ENCODE results near the gene METRN. TPM values are rescaled to one million over a fixed set of nuclear protein-coding genes. Genes with fewer than 3 reads are reported as not detected.

The METRN gene
- total RNA-seq: 32.2 TPM

- intact Hi-C loops (cut with DNase I): loop anchor here (10.0 kb wide), 1 partner anchor 340 kb away; no protein-coding TSS in a partner anchor
- Histone ChIP-seq H3K27ac (no peak within 1 kb of the TSS), H3K4me3 (peak within 1 kb of the TSS; percentile 58 to 65), H3K9me3 (no peaks in the 10 kb centered on the region), H3K4me1 (peaks cover 18% of the 10 kb centered on the region), H3K36me3 (no peaks in the 10 kb centered on the region), H3K27me3 (no peaks in the 10 kb centered on the region)
- DNase-seq (ENCODE audit: extremely low spot score in 2 of 2): no peak
- TF ChIP-seq CTCF (IDR thresholded peaks at IDR 0.05) (no peak), POLR2A (IDR thresholded peaks at IDR 0.05) (no peak), POLR2AphosphoS5 (IDR thresholded peaks at IDR 0.05; ENCODE audit: insufficient read depth in 1 of 2, low read depth in 1 of 2) (no peak)
Measured at GRCh38 chr16:714558-715476, at the start of gene METRN. METRN (plus strand) TSS chr16:715118; CDS start chr16:715290, 172 bp downstream.

GRCh38 chr16:666572-666971, 48.3 kb upstream of the METRN start:
- H3K9me3 ChIP-seq: no peaks in the 10 kb centered on the region
- H3K4me1 ChIP-seq: peaks cover 25% of the 10 kb centered on the region
- TF ChIP-seq POLR2A (IDR thresholded peaks at IDR 0.05): no peak
- TF ChIP-seq POLR2AphosphoS5 (IDR thresholded peaks at IDR 0.05; ENCODE audit: insufficient read depth in 1 of 2, low read depth in 1 of 2): no peak
- no peak for TF ChIP-seq CTCF (IDR thresholded peaks at IDR 0.05)
- intact Hi-C loops (cut with DNase I): no loop called here
- DNase-seq (ENCODE audit: extremely low spot score in 2 of 2): no peak
- no peaks in the 10 kb centered on the region for H3K27me3 ChIP-seq
- H3K4me3 ChIP-seq: no peak overlapping the region
- H3K36me3 ChIP-seq: peaks cover 0 to 22% of the 10 kb centered on the region in 2 donors
- no peak overlapping the region for H3K27ac ChIP-seq

- intact Hi-C loops (cut with DNase I): no loop called here
Measured at GRCh38 chr16:667113-667779, 47.7 kb upstream of the METRN start.

GRCh38 chr16:667780-668518, 47.0 kb upstream of the METRN start, which contains the start of gene RHOT2:
RHOT2 (plus strand) TSS chr16:668132; CDS start chr16:668200, 68 bp downstream.
- TF ChIP-seq CTCF (IDR thresholded peaks at IDR 0.05) (peak; percentile 79 to 92 (median 91)), POLR2AphosphoS5 (IDR thresholded peaks at IDR 0.05; ENCODE audit: insufficient read depth in 1 of 2, low read depth in 1 of 2) (peak in 1 of 2 donors; percentile 65), POLR2A (IDR thresholded peaks at IDR 0.05) (peak in 1 of 2 donors; percentile 46)
- peaks cover 0 to 36% of the 10 kb centered on the region in 2 donors for H3K36me3 ChIP-seq
- no peaks in the 10 kb centered on the region for H3K27me3 ChIP-seq
- intact Hi-C loops (cut with DNase I): no loop called here
- DNase-seq (ENCODE audit: extremely low spot score in 2 of 2): no peak
- no peaks in the 10 kb centered on the region for H3K9me3 ChIP-seq
- peaks cover 23% of the 10 kb centered on the region for H3K4me1 ChIP-seq
- peak within 1 kb of the TSS; percentile 90 for H3K27ac ChIP-seq
- peak within 1 kb of the TSS; percentile 81 to 99 for H3K4me3 ChIP-seq

More at GRCh38 chr16:667113-667779, 47.7 kb upstream of the METRN start:
- Histone ChIP-seq H3K27ac (peak overlapping the region; percentile 90), H3K27me3 (no peaks in the 10 kb centered on the region), H3K4me1 (peaks cover 23% of the 10 kb centered on the region), H3K36me3 (peaks cover 0 to 29% of the 10 kb centered on the region in 2 donors), H3K9me3 (no peaks in the 10 kb centered on the region), H3K4me3 (peak overlapping the region; percentile 81 to 99)
- TF ChIP-seq CTCF (IDR thresholded peaks at IDR 0.05) (no peak), POLR2AphosphoS5 (IDR thresholded peaks at IDR 0.05; ENCODE audit: insufficient read depth in 1 of 2, low read depth in 1 of 2) (no peak), POLR2A (IDR thresholded peaks at IDR 0.05) (no peak)
- no peak for DNase-seq (ENCODE audit: extremely low spot score in 2 of 2)

Data from vagina (tissue), 2 donors.